ENCODE measurements around the gene EIF3M. TPM values are rescaled to one million over a fixed set of nuclear protein-coding genes. Genes with fewer than 3 reads are reported as not detected.

The EIF3M gene
- total RNA-seq, 1 donor from 2014 or later = 149 TPM

DNA sequence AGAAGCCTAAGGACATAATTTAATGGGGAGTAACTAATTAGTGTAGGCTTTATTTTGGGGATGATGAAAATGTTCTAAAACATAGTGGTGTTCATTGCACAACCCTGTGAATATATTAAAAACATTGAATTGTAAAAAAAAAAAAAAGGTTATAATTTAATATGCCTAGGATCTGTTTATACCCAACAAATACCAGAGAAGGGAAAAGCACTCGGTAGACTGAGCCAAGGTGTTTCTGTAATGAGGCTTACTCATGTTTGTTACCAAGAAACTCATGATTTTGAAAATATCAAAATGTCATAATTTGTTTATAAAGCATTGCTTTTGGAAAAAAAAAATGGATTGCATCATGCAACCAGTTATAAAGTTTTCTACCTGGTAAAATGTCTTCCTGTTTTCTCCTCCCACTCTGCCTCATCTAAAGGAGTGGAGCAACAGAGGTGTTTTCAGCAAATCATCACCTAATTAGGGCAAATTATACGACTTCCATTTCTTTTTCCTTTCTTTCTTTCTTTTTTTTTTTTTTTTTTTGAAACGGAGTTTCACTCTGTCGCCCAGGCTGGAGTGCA is 14.2 kb upstream of the EIF3M start:
- intact Hi-C loops (cut with DNase I) = no loop called here
- H3K9me3 ChIP-seq = no peaks in the 10 kb centered on the region
- no peaks in the 10 kb centered on the region for H3K36me3 ChIP-seq
- H3K27me3 ChIP-seq = no peaks in the 10 kb centered on the region
- TF ChIP-seq, protein P1, sequence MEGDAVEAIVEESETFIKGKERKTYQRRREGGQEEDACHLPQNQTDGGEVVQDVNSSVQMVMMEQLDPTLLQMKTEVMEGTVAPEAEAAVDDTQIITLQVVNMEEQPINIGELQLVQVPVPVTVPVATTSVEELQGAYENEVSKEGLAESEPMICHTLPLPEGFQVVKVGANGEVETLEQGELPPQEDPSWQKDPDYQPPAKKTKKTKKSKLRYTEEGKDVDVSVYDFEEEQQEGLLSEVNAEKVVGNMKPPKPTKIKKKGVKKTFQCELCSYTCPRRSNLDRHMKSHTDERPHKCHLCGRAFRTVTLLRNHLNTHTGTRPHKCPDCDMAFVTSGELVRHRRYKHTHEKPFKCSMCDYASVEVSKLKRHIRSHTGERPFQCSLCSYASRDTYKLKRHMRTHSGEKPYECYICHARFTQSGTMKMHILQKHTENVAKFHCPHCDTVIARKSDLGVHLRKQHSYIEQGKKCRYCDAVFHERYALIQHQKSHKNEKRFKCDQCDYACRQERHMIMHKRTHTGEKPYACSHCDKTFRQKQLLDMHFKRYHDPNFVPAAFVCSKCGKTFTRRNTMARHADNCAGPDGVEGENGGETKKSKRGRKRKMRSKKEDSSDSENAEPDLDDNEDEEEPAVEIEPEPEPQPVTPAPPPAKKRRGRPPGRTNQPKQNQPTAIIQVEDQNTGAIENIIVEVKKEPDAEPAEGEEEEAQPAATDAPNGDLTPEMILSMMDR (IDR thresholded peaks at IDR 0.05) = no peak
- no peak for DNase-seq (ENCODE audit: low spot score in 2 of 2)
- no peak overlapping the region for H3K27ac ChIP-seq
- H3K4me3 ChIP-seq = no peak overlapping the region
- no peaks in the 10 kb centered on the region for H3K4me1 ChIP-seq

DNA sequence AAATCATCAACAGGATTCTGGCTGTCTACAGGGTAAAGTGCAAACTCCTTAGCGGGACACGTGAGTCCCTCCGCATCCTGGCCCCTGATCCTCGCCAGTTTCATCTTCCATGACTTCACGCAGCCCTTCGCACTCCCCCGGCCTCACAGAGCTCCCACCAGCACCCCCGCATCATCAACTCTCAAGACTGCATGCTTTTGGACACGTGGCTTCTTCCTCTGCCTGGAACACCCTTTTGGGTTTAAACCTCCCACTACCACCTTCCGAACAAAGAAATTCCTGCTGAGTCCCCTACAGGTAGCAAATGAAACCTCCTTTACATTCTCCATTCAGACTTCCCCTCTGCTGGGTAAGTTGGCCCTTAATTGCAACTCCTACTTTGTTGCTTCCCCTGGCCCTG is 12.6 kb upstream of the EIF3M start:
- DNase-seq (ENCODE audit: low spot score in 2 of 2) = no peak
- Histone ChIP-seq H3K9me3 (no peaks in the 10 kb centered on the region), H3K27ac (no peak overlapping the region), H3K36me3 (no peaks in the 10 kb centered on the region), H3K4me3 (no peak overlapping the region), H3K4me1 (no peaks in the 10 kb centered on the region), H3K27me3 (no peaks in the 10 kb centered on the region)
- intact Hi-C loops (cut with DNase I) = no loop called here
- TF ChIP-seq, protein P1 (IDR thresholded peaks at IDR 0.05) = no peak

DNA sequence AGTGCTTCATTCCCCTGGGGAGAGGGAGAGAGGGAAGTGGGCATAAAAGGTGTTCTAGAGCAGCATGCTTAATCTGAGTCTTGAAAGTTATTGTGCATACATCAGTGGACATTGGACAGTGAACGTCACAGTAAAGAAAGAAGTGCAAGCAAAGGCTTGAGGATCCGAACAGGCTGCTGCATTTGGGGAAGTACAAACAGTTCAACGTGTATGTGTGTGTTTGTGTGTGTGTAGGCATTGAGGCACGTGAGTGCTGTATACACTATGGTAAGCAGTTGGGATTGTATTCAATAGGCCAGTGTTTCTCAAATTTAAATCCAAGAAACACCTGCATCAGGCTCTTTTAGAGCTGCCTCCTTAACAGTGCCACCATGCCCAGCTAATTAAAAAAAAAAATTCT is 10.4 kb upstream of the EIF3M start:
- no peak overlapping the region for H3K4me3 ChIP-seq
- no peaks in the 10 kb centered on the region for H3K36me3 ChIP-seq
- no peak for DNase-seq (ENCODE audit: low spot score in 2 of 2)
- TF ChIP-seq, protein P1 (IDR thresholded peaks at IDR 0.05) = no peak
- H3K27ac ChIP-seq = no peak overlapping the region
- H3K9me3 ChIP-seq = no peaks in the 10 kb centered on the region
- H3K4me1 ChIP-seq = no peaks in the 10 kb centered on the region
- no peaks in the 10 kb centered on the region for H3K27me3 ChIP-seq
- intact Hi-C loops (cut with DNase I) = no loop called here

DNA sequence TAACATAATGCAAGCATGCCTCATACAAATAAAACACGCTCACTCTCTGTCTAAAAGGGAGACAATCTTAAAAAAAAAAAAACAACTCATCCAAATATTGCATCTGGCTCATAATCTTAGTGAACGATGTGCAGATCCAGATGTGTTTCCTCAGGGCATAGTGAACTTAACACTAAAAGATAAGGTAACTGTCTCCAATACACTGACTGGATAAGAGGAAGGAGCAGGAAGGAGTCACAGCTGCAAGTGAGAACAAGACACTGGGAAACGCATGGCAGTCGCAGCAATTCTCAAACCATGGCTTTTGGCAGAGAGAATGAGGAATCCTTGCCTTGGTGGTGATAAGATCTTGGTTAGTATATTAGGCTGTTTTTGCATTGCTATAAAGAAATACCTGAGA is 9.2 kb upstream of the EIF3M start:
- Histone ChIP-seq H3K36me3 (no peaks in the 10 kb centered on the region), H3K9me3 (no peaks in the 10 kb centered on the region), H3K27me3 (no peaks in the 10 kb centered on the region), H3K4me3 (no peak overlapping the region), H3K4me1 (no peaks in the 10 kb centered on the region), H3K27ac (no peak overlapping the region)
- TF ChIP-seq, protein P1 (IDR thresholded peaks at IDR 0.05) = no peak
- no peak for DNase-seq (ENCODE audit: low spot score in 2 of 2)
- intact Hi-C loops (cut with DNase I) = no loop called here

DNA sequence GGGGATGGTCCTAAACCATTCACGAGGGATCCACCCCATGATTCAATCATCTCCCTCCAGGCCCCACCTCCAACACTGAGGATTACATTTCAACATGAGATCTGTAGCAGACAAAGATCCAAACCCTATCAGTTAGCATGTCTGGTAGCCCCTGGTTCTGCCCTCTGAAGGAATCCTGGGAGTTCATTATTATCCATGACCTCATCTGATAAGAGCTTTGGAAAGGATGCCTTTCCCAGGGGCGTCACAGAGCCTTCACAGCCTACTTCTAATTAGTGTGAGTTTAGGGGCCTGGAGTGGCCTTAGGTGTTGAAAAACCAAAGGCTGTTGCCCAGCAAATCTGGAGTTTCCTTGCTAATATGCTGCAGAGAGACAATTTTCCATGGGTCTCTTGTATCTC is 8.6 kb upstream of the EIF3M start:
- TF ChIP-seq, protein P1 (IDR thresholded peaks at IDR 0.05) = no peak
- no peak for DNase-seq (ENCODE audit: low spot score in 2 of 2)
- no peaks in the 10 kb centered on the region for H3K27me3 ChIP-seq
- intact Hi-C loops (cut with DNase I) = no loop called here
- no peak overlapping the region for H3K4me3 ChIP-seq
- no peaks in the 10 kb centered on the region for H3K9me3 ChIP-seq
- no peaks in the 10 kb centered on the region for H3K36me3 ChIP-seq
- H3K27ac ChIP-seq = no peak overlapping the region
- no peaks in the 10 kb centered on the region for H3K4me1 ChIP-seq

DNA sequence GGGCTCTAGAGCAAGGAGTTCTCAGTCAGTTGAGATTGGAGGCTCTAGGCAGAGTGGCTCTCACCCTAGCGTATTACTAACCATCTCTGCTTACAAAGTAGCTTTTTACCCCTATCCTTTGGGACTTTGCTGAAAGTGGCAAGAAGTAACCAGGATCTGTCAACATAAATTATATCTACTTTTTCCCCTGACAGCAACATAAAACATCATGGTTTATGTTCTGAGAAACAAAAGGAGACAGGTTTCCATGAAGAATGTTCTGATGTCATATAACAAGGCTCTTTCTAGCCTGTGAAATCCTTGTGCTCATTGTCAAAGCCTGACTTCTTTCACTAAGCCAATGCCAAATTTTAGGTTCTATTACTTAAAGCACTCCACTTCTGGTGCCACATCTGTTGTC is 7.2 kb upstream of the EIF3M start:
- no peak for DNase-seq (ENCODE audit: low spot score in 2 of 2)
- intact Hi-C loops (cut with DNase I) = no loop called here
- H3K9me3 ChIP-seq = no peaks in the 10 kb centered on the region
- no peaks in the 10 kb centered on the region for H3K27me3 ChIP-seq
- no peak overlapping the region for H3K27ac ChIP-seq
- no peak overlapping the region for H3K4me3 ChIP-seq
- no peaks in the 10 kb centered on the region for H3K4me1 ChIP-seq
- H3K36me3 ChIP-seq = no peaks in the 10 kb centered on the region
- TF ChIP-seq, protein P1 (IDR thresholded peaks at IDR 0.05) = no peak

All from ascending aorta (tissue), 2 donors.